HG03025 (cell line): Measurements from ENCODE around the gene FBXL2.
"Not testable (repeated sequence)": the region's sequence is repeated elsewhere in the genome, so short reads cannot be mapped to it uniquely, and the experiment has no call there.

ENCODE experiments used
- ATAC-seq: cut with Tn5 transposase; IDR thresholded peaks from one replicate; pipeline ENCODE4 v1.9.1; 2021; ENCODE audit warnings: mild to moderate bottlenecking, moderate library complexity; ENCODE audit not compliant: unreplicated experiment, low FRiP score

FBXL2 gene

DNA sequence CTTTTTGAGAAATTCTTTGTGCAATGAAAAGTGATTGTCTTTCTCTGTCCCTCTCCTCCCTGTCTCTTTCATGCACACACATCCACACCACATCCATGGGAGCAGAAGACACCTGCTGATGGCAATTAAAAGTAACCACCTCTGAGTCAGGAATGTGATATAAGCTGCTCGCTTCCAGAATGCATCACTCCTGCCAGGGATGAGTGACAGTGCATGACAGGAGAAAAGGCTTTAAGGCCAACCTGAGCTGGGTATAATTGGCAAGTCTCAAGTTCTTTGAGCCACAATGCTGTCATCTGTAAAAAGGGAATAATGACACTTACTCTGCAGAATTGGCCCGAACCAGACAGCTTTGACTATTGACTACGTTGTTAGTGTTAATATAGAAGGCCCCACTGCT, 103.4 kb downstream of the FBXL2 start:
- no peak for ATAC-seq

DNA sequence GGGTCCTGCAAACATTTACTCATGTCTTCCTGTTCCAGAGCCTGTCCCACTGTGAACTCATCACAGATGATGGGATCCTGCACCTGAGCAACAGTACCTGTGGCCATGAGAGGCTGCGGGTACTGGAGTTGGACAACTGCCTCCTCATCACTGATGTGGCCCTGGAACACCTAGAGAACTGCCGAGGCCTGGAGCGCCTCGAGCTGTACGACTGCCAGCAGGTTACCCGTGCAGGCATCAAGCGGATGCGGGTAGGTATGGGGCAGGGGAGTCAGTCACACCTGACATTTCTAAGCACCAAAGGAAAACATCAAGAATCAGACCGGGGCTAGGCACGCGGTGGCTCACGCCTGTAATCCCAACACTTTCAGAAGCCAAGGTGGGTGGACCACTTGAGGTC, 106.7 kb downstream of the FBXL2 start:
- ATAC-seq = no peak

DNA sequence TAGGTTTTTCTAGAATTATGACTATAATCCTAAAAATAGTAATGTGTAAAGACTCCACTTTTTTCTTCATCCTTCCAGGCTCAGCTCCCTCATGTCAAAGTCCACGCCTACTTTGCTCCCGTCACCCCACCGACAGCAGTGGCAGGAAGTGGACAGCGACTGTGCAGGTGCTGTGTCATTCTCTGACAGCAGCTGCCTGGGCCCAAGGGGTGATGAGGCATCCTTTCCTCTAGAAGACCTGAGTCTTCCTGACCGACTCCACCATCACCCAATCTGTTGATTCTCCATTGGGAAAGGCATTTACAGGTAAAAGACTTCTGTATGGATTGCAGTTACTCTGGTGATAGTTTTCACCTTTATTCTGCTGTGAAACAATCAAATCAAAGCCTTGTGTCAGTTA, 108.2 kb downstream of the FBXL2 start:
- ATAC-seq = no peak

DNA sequence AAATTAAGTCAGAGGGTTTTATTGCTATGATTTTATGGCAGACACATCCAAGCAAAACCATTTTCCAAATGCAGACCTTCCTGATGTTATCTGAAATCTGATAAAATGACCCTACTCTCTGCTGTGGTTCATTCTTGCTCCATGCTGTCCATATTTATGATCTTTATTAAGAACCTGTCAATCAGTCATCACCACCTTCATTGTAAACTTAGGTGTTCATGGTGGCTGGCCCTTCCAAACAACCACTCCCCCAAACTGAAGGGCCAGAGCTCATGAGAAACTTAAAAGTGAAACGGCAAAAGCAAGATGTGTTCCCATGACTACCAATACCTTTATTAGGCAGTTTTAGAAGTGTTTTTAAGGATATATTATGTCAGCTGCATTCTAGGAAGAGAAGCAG, 109.4 kb downstream of the FBXL2 start:
- ATAC-seq = no peak

DNA sequence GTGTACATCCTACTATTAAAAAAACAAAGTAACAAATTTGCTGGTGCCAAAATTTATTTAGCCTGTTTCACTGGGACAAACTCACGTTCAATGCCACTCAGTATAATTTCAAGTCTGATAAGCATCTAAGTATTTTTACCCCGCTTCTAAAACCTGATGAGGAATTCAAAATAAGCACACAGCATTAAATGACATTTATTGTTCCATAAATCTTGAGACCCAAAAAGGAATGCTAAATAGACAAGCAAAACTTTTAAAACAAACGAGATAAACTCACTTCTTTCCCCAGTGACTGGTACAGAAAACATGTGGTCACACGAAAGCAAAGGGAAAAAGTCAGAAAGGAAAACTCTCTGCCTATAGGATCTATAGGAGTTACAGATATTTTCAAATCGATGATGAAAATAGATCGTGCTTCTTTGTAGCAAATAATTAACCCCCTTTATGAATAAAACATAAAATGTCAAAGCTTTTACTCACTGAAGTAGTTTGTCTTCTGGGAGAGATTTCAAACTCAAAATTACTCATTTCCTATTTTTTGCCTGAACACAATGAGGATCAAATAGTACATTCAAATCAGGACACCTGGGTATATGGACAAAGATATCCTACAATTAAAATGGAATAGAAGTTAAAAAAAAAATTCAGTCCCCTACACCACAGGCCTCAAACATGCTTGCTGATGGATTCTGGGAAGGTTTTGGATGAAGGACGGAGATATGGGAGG, 111.3 kb downstream of the FBXL2 start:
- no peak for ATAC-seq

DNA sequence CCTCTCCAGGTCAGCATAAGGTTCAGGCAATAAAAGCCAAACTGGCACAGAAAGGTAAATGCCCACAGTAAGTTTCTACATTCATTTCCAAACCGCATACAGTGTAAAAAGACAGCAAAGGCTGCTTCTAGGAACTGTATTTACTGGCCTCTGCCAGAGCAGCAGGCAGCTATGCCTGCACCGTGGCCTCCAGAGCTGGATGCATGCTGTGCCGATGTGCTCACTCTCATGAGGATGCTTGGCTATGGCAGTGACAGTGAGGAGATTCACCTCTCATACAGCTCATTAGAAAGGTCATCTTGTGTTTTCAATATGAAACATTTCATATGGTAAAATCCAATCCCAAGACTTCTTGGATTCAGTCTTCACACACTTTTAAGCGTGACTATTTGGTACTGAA, 112.7 kb downstream of the FBXL2 start:
- ATAC-seq = no peak

DNA sequence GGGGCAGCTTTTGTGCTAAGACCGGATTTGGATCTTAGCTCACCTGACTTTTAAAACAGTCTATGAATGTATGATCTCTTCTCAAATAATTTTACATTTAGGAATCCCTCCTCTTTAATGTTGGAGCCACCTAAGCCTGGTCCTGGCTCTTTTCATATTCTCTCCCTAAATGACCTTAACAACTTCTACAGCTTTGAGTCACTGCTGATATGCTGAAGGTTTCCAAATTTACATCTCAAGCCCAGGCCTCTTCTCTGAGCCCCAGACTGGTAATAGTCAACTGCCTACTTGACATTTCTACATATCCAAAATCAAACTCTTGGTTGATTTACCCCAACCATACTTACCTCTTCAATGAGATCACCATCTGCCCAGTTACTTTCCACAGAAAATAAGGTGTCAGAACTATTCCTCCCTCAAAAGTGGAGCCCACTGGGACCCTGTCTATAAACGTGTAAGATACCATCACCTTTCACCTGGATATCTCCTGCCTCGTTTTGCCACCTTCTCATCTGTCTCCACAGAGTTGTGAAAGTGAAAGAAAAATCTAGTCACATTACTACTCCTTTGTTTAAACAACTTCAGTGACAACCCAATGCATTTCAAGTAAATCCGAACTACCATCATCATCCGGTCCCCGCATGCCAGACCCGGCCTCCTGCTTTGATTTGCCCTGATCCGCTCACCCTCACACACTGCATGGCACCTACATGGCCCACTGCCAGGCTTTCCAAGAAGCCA, 114.2 kb downstream of the FBXL2 start:
- no peak for ATAC-seq

DNA sequence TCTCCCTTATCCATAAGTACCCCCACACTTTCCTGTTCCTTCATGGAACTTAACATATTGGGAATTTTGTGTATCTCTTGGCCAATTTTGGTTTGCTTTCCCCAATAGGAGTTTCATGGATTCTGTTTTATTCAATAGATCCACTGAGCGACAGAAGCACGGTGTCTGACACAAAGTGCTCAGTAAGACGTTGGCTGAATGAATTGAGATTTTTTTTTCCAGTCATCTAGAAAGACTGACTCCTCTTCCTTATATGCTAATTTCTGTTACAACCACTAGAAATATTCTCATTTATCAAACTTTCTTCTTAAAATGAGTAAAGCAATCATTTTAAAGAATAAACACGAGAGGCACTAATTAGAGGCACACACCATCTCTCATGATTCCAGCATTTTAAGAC, 114.9 kb downstream of the FBXL2 start:
- no peak for ATAC-seq

DNA sequence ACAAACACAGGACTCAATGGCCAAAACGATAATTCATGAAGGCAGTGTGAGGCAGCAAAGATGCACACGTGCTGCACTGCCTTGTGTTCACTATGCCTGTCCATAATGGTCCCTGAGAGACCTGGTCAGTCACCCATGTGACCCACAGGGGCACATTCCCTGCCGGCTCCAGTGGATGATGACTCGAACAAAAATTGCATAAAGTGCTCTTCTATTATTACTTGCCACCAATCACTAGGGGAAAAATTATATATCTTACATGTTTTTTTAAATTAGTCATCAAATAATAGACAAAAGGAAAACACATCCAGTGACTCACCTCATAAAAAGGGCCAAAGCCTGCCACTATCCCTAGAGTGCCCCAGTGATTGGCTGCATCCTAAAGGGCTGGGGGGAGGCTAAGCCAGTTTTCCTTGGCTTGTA, 115.5 kb downstream of the FBXL2 start:
- no peak for ATAC-seq

DNA sequence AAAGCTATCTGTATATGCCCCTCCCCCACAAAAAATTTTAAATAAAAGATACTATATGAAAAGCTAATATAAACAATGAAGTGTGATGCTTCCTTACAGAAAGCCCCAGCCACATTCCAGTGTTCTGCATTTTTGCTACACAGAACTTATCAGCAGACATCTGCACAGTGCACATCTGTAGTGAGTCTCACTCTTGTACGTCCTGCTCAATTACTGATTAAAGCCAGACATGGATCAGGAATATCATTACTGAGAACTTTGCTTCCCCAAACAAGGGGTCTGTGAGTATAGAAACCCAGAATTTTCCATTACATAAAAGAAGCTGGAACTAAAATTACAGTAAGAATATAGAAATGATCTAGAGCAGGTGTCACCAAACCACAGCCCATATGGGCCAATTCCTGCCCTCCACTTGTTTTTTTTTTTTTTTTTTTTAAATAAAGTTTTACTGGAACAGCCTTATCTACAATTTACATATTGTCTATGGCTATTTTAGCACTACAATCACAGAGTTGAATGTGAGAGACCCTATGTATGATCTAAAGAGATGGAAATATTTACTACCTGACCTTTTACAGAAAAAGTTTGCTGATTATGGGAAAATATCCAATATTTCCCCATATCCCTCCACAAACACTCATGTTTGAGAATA, 117.3 kb downstream of the FBXL2 start:
- no peak for ATAC-seq

DNA sequence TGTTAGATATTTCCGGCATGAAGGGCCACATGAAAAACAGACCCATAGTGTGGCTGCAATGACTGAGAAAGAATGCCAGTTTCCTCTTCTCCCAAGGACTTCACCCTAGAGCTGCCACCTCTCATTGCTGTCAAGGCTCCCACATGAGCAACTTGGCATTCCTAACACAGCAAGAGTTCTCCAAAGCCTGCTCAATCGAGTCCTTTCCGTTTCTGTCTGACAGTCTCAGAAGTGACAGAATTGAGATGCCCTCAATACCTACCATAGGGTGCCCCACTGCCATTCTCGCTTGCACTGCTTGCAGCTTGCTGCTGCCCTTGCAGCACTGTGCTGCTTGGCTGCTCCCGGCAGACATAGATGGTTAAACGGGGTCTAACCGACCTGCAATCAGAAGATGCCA, 118.7 kb downstream of the FBXL2 start:
- ATAC-seq = no peak

DNA sequence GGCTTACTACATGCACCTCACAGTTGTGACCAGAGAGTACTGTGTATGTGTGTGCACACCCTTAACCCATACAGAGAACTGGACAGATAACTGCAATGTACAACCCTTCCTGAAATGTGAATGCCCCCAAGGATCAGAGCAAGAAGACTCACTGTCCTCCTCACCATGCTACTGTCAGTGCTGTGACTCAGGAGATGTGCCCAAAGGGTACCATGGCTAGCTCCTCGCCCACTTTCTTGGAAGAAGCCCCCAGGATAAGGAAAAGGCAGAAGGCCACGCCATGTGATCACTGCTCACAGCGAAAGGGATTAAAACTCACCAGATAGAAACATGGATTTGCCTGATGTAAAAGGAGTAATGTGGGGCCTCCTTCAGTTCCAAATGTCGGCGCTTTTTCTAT, 121.2 kb downstream of the FBXL2 start:
- no peak for ATAC-seq

DNA sequence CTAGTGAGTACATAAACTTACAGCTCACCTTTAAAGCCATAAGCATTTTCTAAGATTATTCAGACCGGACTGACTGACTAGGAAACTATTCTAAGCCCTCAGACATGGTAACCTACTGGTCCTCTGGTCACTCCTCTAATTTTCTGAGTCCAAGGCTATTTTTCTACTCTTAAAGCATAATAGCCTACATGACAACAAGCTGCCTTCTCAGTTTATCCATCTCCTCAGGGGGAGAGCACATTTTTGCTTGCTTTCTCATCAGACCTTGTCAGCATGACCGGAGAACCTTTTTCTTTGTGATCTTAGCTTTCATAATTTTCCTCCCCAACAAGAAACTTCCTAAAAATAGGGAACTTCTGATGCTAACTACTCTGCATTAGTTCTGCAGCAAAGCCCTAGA, 124.5 kb downstream of the FBXL2 start:
- ATAC-seq = no peak

DNA sequence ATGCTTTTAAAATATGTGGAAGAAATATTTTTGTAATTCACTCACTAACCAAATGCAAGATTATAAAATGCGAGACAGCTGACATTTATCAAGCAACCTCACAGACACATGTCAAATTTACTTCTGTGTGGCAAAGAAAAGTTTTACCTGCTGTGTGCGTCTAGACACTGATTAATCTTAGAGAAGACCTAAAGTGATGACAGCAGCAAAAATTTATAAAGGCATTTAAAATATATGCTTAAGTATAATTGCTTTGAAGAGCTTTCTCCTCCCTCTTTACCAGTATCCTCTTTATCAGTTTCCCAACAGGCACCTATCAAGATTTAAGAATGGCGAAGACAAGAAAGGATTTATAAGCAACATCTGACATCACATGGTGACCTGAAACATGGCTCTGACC, 125.7 kb downstream of the FBXL2 start:
- ATAC-seq = no peak

DNA sequence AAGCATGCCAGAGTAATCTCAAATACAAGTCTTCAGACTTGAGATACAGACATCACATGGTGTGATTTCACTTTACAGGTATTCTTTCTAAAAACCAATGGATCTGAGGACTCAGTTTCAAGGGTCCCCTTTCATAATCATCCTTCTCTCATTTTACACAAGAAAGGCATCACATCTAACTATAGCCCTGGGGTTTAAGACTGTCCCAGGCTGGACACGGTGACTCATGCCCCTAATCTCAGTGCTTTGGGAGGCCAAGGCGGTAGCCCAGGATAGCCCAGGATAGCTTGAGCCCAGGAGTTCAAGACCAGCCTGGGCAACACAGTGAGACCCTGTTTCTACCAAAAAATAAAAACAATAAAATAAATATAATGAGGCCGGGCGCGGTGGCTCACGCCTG, 126.5 kb downstream of the FBXL2 start:
- ATAC-seq = no peak

DNA sequence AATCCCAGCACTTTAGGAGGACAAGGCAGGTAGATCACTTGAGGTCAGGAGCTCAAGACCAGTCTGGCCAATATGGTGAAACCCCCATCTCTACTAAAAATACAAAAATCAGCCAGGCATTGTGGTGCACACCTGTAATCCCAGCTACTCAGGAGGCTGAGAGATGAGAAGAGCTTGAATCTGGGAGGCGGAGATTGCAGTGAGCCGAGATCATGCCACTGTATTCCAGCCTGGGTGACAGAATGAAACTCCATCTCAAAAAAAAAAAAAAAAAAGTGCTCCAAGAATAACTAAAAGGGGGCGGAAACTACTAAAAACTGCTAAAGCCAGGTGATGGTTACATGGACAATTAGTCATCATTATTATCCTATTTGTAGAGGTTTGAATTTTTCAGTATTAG, 133.6 kb downstream of the FBXL2 start:
- not testable (repeated sequence) for ATAC-seq

DNA sequence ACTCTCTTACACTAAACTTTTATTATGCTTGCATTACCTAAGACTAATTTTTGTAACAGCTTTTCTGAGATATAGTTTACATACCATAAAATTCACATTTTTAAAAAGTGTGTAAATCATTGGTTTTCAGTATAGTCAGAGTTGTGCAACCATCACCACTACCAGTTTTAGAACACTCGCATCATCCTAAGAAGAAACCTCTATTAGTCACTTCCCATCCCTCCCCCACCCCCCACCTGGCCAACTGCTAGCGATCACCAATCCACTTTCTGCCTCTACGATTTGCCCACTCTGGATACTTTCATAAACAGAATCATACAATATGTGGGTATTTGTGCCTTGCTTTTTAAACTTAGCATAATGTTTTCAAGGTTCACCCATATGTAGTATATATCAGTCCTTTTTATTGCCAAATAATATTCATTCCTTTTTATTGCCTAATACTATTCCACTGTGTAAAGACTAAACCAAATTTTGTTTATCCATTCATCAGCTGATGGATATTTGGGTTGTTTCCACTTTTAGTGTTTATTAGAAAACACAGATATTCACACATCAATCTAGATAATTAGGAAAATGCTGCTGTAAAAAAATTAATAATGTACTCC, 139.9 kb downstream of the FBXL2 start:
- no peak for ATAC-seq

DNA sequence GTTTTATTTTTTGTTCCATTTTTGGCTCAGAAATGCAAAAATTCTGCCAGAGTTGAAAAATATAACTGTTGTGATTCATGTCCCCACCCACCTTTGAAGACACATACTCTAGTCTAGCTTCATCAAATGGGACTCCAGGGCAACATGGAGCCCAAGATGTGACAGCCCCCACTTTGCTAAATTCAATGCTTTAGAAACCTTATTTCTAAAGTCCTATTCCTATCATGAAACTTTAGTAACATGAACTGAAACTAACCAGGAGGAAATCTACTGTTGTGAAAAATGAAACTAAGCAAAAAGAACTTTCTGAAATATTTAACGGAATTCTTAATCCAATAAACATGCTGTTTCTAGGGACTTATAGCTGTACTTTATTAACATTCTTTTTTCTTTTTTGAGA, 142.7 kb downstream of the FBXL2 start:
- no peak for ATAC-seq

DNA sequence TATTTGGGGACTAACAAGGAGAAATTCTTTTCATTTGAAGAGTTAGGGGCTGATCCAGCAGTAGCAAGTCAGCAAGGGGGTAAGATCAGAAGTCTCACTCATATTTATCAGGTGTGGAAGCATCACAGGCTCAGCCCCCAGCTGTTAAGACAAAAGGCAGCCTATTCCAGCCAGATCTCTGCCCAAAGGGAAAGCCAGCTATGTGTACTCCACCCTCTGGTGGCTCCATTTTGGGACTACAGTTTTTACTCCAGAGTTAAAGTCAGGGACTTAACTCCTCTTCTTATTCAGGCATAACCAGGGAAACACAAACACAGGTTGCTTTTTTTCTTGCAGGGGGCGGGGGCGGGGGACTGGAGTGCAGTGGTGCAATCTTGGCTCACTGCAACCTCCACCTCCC, 143.7 kb downstream of the FBXL2 start:
- no peak for ATAC-seq

DNA sequence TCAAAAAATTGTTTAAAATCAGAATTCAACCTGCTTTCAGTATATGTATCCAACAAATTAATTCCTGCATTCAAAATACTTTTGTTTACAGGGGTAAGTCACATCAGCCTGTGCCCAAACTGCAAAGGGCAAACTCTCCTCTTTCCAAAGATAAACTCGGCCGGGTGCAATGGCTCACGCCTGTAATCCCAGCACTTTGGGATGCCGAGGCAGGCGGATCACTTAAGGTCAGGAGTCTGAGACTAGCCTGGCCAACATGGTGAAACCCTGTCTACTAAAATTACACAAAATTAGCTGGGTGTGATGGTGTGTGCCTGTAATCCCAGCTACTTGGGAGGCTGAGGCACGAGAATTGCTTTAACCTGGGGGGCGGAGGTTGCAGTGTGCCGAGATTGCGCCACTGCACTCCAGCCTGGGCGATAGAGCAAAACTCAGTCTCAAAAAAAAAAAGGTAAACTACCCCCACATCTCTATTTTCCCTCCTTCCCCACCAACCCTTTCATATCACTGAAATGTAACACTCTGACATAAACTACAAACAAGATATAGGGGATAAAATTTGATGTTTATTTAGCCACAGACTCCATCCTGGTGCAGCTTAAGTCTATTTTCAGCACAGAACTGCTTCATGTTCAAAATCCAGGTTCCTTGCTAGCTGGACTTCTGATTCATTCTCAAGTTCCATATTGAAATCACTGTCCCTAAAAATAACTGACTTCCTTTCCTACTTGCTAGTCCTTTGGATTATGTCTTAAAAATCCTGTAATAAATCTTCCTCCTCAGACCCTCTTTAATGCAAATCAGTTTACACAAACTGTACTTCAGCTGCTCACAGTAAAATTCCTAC, 147.6 kb downstream of the FBXL2 start:
- ATAC-seq = no peak
